ENCODE data around the gene THADA.

GRCh38 chr2:43415592-43415991 is 180.2 kb downstream of the THADA start:
- TF ChIP-seq CTCF (IDR thresholded peaks at IDR 0.05 in 8 of 11, conservative IDR thresholded peaks at IDR 0.05 in 3 of 11) (no peak), POLR2AphosphoS5 (IDR thresholded peaks at IDR 0.05) (no peak), POLR2A (IDR thresholded peaks at IDR 0.05) (no peak)
